Activated CD4-positive, alpha-beta T cell treated with anti-CD3 and anti-CD28 coated beads, Interleukin-2, amount 50 U/mL, for 24 hours (primary cell): Measurements from ENCODE around the gene FOXRED1.
"Not testable (repeated sequence)": the region's sequence is repeated elsewhere in the genome, so short reads cannot be mapped to it uniquely, and the experiment has no call there.

Source experiments
- DNase-seq, 2 donors: peaks; one replicate each; pipeline ENCODE4 v3.0.0-alpha.2; 2020; ENCODE audit warnings: low read depth in 1 of 2, low spot score in 1 of 2

Gene FOXRED1

DNA sequence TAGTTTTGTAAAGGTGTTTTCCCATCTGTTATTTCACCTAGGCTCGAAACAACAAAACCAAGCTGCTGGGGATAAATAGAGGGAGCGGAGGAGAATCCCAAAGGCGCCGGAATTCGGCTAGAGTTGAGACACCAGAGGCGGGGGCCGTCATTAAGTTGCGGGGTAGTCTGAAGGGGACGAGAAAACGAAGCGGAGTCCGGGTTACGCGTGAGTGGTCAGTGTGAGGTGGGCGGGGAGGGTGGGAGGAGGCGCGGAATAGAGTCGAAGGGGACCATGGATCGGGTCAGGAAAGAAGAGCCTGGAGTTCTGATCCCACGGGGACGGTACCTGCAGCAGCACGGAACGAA lies 620 bp upstream of the FOXRED1 start:
- no peak for DNase-seq

DNA sequence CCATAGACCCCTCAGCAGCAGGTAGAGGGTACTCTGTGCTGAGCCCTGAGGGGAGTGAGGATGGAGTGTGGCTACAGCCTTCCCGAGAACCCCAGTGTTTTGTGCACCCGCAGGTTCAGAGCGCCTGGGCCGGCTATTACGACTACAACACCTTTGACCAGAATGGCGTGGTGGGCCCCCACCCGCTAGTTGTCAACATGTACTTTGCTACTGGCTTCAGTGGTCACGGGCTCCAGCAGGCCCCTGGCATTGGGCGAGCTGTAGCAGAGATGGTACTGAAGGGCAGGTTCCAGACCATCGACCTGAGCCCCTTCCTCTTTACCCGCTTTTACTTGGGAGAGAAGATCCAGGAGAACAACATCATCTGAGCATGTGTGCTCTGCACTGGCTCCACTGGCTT lies 8.4 kb downstream of the FOXRED1 start:
- DNase-seq = no peak

DNA sequence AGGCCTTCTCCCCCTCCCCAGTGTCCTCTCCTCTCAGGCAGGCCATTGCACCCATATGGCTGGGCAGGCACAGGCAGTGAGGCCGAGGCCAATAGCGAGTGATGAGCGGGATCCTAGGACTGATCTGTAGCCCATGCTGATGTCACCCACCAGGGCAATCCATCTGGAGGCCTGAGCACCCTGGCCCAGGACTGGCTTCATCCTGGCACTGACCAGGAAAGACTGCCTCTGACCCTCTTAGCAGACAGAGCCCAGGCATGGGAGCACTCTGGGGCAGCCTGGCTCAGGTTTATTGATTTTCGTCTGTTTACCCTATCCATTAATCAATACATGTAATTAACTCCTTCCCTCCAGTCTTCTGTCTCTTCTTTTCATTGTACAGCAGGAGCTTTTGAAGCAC lies 8.8 kb downstream of the FOXRED1 start:
- no peak for DNase-seq

DNA sequence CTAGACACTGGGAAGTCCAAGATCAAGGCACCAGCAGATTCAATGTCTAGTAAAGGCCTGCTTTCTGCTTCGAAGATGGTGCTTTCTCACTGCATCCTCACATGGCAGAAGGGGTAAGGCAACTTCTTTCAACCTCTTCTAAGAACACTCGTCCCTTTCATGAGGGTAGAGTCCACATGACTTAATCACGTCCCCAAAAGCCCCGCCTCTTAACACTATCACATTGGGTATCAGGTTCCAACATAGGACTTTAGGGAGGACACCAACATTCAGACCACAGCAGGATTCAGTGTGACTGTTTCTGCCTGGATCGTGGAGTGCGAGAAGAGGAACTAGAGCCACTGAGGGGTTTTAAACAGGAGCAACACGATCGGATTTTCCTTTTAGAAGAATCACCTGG lies 10.2 kb downstream of the FOXRED1 start:
- no peak for DNase-seq

DNA sequence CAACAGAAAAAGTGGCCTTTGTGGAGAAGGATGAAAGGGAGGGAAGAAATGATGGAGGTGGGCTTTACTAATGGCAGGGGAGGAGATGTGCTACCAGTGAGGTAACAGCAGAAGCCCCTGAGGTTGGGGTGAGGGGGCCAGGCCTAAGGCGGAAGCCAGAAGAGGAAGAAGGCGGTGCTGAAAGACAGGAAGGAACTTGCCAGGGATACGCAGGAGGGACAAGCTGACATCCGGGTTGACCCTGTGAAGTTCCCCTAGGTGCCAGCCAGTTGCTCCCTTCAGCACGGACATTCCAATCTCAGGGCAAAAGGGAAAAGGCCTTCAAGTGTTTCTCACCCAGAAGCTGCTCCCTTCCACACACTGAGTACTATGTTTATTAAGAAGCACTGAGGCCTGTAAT lies 11.6 kb downstream of the FOXRED1 start:
- no peak for DNase-seq

DNA sequence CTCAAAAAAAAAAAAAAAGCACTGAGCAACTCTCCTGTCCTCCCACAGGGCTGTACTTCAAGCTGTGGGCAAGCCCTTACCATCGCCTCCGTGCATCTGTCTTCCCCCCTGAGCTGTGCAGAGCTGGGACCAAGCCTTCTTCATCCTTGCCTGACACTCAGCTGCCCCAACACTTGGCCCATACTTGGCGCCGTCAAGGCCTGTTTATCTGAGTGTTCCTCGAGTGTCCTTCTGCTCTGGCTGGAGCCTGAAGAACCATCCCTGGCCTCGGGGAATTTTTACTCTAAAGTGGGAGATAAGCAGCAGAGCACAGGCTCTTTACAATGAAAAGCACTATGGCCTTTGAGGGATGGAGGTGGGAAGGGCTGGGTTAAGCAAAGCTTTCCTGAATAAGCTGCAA lies 12.3 kb downstream of the FOXRED1 start:
- DNase-seq = no peak

DNA sequence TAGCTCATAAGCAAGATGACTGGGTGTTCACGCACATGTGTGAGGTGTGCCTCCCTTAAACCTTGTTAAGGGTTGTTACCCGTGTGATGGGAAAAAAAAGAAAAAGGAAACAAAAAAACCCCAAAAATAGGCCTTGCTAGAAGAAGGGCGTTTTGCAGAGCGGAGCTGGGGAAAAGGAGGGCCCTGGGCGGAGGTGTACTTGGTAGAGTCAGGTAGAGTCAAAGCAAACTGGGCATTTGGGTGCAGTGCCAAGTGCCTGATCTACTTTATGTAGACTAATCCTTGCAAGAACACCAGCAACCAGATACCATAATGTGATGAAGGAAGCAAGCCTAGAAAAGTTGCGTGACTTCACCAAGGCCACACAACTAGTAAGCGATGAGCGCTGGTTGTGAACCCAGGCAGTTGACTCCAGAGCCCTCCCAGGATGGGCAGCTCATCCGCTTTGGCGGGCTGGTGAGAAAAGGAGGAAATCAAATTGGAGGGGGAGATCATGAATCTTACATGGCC lies 12.8 kb downstream of the FOXRED1 start:
- DNase-seq = no peak

DNA sequence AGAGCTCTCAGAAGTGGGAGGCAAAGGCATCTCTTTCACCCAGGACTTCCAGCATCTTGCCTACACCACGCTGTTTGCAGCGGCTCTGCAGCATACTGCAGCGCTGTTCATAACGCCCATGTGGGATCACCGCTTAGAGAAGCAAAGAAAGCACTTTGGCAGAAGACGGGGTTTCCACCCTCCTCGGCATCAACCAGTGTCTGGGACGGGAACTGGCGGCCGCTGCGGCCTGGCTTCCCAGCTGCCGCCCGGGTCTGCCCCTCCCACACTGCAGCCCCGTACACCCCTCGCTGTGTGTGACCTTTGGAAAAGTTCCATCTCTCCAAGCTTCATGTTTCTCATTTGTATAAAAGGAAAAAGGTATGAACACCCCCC lies 13.4 kb downstream of the FOXRED1 start:
- DNase-seq = no peak

DNA sequence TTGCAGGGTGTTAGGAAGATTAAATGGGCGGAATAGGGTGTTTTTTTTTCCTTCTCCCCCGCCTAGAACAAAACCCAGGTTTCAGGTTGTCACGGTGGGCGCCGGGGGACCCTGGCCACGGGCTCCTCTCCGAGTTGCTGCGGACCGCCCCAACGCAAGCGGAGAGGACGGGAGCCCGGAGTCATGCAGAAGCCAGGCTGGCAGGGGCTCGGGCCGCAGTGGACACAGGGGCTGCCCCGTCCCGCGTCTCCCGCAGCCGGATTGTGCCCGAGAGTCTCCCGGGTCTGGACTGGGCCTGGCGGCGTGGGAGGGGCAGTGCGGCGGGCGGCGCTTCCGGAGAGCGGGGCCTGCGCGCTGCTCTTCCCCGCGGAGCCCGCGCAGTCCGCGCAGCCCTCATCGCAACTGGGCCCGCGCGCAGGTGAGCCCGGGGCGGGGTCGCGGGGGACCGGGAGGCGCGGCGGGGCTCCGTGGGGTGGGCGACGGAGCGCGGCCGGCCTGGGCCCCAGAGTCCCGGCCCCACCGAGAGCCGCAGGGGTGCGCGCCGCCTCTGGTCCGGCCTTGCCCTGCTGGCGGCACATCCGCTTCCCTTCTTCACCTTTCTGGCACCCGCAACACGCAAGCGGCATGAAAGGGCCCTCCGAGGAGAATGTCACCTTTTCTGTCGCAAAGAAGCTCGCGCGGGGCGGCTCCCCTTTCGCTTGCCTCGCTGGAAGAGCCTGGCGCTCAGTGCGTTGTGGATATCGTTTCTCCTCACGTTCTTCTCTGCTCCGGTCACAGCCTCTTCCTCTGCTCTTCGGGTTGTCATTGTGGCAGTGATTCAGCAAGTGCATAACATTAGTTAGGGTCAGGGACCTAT lies 14.0 kb downstream of the FOXRED1 start, which contains the start of gene TIRAP:
Gene TIRAP (plus strand): TSS at position 358 of the 856 bp plus-strand sequence. CDS start 7,802 bp downstream, outside the sequence.
- peak; percentile 30 to 31 for DNase-seq

DNA sequence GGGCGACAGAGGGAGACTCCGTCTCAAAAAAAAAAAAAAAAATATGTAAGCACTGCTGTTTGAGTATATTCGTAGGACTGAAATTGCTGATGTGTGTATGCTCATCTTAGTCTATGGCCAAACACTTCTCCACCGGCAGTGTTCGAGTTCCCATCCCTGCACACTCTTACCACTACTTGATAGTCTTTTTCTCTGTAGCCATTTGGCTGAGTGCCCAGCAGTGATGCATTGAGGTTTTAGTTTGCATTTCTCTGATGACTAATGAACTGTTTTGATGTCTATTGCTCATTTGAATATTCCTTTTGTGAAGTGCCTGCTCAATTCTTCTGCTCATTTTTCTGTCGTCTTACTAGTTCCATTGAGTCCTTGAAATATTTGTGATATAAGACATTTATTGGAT lies 15.9 kb downstream of the FOXRED1 start:
- peak; percentile 74 to 88 for DNase-seq

DNA sequence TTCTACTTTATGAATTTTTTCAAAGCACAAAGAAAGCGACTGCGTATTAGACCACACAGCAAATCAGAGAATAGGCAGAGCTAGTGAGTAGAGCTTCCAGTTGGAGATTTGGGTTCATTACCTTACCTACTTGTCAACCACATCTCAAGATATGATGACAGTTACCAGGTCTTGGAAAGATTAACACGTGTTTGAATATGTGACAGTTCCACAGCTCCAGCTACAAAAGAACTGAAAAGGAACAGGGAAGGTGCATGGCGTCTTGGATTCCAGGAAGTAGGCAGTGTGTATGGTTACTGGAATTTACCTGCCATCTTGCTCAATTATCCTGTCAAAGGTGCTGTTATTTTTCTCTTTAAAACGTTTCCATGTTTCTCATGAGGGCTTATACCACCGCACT lies 19.3 kb downstream of the FOXRED1 start:
- no peak for DNase-seq

DNA sequence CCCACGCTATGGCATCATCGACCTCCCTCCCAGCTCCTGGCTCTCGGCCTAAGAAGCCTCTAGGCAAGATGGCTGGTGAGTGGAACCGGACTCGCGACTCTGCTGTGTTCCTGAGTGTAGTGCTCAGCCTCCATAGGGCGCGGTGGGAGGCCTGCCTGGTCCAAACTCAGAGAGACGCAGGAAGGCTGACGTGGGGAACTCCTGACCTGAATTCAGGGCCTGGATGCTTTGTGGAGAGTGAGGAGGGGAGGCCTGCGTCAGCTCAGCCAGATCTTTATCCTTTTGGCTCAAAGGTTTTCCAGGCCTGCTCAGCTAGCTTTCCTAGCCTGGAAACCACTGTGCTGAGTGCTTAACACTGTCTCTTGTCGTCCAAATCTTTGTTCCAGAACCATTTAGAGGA lies 21.9 kb downstream of the FOXRED1 start:
- no peak for DNase-seq

DNA sequence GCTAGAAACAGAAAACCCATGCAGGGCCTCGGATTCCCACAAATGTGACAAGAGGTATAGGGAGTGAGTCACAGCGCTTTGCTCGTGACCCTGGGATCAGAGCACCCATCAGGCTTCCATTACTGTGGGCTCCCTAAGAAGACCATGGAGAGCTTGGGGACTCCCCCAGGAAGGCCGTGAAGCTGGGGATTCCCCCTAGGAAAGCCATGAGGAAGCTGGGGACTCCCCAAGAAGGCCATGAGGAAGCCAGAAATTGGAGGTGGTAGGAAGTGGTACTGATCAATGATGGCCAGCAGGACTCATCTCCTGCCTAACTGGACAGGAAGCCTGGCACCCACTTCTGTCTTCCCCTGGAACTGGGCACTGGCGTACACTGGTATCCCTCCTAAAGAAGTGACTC lies 24.8 kb downstream of the FOXRED1 start:
- no peak for DNase-seq

DNA sequence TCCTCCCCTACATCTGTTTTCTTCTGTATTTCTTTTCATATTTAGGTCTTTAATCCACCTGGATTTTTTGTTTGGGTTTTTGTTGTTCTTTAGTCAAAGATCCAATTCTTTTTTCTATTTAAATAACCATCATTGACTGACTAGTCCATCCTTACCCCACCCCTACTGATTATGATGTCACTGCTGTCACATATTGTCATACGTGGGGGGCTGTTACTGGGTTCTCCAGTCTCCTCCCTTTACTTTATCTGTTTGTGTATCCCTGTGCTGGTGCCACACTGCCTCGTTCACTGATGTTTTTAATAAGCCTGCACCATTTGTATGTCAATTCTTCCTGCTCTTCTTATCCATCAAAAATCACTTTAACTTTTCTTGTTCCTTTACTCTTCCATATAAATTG lies 28.1 kb downstream of the FOXRED1 start:
- no peak for DNase-seq

DNA sequence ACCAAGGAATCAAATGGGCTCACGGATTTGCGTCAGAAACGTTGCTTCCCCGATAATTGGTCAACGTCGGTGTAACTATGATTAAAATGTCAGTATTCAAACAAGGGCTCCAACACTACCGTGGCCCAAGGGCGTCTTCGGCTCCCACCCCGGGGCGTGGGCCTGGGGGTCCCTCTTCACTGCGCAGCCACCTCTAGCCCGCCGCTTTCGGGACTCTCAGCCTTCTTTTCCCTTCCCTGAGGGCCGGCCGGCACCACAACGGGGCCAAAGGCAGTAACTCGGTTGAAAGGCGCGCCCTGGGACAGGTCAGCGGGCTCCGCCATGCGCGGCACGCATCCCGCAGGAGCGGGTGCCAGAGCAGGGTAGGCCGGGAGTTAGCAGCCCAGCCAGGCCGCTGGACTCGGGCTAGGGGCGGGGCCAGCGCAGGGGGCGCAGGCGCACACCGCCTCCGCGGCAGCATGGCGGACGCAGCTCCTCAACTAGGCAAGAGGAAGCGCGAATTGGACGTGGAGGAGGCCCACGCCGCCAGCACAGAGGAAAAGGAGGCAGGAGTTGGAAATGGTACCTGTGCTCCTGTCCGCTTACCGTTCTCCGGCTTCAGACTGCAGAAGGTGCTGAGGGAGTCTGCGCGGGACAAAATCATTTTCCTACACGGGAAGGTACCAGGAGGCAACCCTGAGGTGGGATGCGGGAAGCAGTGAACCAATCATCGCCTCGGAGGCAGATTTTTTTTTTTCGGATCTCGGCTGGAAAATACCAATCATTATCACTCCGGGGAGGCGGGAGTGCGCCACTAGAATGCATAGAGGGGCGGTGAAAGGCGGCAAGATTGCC lies 34.9 kb downstream of the FOXRED1 start, which contains the start of gene DCPS:
Gene DCPS (plus strand): TSS at position 438 of the 834 bp plus-strand sequence. CDS start 21 bp downstream, at position 459.
- peak; percentile 78 for DNase-seq

DNA sequence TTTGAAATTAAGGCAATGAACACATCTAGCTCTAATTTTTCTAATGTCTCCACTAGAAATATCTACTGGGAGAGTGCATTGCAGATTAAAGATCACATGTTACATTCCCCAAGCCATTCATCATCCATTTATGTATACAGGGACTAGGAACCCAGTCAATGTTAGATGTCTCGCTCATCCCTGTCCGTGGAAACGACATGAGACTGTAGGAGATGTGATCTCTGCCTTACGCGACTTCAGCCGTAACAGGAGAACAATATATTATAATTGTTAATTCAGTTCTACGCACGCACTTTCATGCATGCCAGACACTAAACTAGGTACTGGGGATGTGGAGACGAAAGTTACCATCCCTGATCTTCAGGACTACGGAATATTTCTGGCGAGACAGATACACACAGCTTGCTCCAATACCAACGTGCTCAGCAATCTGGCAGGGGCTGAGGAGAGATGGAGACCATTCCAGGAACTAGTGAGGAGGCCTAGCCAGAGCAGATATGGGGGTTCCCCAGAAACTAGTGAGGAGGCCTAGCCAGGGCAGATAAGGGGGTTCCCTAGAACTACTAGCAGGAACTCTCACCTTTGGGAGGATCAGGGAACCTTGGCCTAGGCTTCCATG lies 35.6 kb downstream of the FOXRED1 start:
- no peak for DNase-seq

DNA sequence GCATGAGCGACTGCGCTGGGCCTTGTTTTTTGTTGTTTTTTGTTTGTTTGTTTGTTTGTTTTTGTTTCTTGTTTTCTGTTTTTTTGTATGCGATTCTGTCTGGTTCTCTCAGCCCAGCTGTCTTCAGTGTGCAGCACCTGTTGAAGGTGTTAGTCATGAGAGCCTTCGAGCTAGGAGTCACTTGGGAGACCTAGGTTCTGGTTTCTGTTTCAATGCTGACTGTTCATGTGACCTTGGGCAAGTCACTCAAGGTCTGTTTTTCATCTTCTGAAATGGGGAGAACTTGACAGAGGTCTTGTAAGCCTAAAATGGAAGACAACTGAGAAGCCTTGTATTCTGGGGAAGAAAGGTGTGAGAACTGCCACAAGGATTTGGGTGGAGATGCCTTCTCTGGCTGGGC lies 36.7 kb downstream of the FOXRED1 start:
- peak in 1 of 2 donors; percentile 34 for DNase-seq

DNA sequence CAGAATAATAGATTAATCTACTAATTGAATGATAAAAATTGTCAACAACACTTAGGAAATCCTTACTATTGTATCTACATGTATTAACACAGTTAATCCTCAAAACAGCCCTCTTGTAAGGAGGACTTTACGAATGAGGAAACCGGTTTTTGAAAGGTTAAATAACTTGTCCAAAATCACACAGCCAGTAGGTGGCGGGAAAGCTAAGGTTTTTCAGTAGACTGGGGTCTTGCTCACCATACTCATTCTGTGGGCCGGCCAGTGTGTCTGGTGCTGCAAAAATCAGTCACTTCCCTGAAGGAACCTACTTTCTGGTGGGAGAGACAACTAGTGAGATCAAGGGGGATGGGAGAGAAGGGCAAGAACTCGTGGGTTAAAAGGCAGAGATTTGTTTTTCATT lies 38.8 kb downstream of the FOXRED1 start:
- DNase-seq = no peak

DNA sequence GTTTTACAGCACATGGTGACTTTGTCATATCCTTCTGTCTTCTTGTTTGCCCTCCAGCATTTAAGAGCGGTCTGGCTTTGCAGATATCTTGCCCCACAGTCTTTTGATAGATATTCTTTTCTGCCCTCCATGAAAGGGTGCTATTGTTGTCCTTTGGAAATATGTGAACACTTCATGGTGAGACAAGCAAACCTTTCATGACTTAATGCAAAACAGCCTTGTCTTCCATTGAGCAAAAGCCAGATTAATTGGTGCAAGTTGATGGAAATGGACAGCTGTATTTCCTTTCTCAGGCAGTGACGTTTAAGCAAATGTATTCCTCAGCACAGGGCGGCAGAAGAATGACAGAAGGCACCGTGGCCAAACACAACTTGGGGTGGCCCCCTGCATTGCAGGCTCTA lies 39.3 kb downstream of the FOXRED1 start:
- no peak for DNase-seq

DNA sequence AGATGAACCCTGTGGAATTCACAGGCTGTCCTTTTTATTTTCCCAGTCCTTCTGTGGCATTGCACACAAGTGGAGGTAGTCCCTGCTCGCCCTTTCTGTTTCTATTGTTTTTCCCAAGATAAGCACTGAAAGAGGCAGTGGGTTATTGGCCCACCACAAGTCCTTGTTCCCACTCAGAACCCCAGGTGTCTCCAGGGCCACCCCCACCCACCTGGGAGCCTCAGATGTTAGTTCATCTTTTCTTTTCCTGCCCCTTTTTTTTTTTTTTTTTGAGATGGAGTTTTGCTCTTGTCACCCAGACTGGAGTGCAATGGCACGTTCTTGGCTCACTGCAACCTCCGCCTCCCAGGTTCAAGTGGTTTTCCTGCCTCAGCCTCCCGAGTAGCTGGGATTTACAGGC lies 39.8 kb downstream of the FOXRED1 start:
- DNase-seq = not testable (repeated sequence)

DNA sequence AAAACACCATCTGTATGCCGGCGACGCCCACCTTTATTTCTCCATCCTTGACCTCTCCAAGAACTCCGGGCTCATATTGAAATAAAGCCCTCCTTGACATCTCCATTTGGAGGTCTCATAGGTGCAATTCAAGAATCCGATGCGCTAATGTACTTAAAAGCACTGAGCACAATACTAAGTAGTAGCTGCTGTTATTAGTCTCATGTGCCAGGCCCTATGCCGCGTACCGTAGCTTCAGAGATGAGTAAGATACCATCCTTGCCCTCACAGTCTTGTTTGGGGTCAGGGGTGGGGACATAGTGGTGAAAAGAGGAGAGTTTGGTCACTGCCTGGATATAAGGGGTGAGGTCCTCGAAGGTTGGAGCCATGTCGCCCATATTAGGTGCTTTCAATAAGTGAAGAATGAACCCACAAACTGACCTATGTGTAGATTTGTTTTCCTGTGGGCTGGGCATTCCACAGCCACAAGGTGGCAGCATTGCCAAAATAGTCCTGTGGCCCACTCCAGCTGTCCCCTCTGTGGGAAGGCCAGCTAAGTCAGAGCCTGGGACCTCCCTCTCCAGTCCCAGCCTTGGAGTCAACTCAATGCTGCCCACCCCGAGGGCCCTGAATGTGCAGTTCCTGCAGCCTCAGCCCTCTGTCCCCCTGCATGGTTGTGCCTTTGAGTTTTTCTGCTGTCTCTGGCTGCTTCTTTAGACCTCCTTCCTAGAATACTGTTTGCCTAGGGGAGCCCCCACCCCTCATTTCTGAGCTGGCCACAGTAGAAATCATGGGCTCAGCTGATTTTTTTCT lies 41.4 kb downstream of the FOXRED1 start:
- no peak for DNase-seq
